ENCODE data around the gene RNF214.
"Not testable (repeated sequence)": the region's sequence is repeated elsewhere in the genome, so short reads cannot be mapped to it uniquely, and the experiment has no call there.

The RNF214 gene

GRCh38 chr11:117313091-117313490, 80.6 kb downstream of the RNF214 start:
- in situ Hi-C loops (cut with MboI; ENCODE audit: low sequenced_read_pairs), result no loop called here

- in situ Hi-C loops (cut with MboI; ENCODE audit: low sequenced_read_pairs), result no loop called here
Observed at GRCh38 chr11:117313828-117314768, 81.6 kb downstream of the RNF214 start.

GRCh38 chr11:117314840-117315239, 82.4 kb downstream of the RNF214 start:
- in situ Hi-C loops (cut with MboI; ENCODE audit: low sequenced_read_pairs), result no loop called here

GRCh38 chr11:117315285-117316196, 83.1 kb downstream of the RNF214 start:
- in situ Hi-C loops (cut with MboI; ENCODE audit: low sequenced_read_pairs), result no loop called here

GRCh38 chr11:117316197-117316961, 83.9 kb downstream of the RNF214 start, which contains the start of gene BACE1:
Gene BACE1, minus strand, starts transcription at chr11:117316256. Its CDS starts 461 bp downstream, at chr11:117315795.
- in situ Hi-C loops (cut with MboI; ENCODE audit: low sequenced_read_pairs), result no loop called here

- in situ Hi-C loops (cut with MboI; ENCODE audit: low sequenced_read_pairs), result no loop called here
Observed at GRCh38 chr11:117318738-117319137, 86.3 kb downstream of the RNF214 start.

- in situ Hi-C loops (cut with MboI; ENCODE audit: low sequenced_read_pairs), result no loop called here
Observed at GRCh38 chr11:117319214-117319840, 86.9 kb downstream of the RNF214 start.

GRCh38 chr11:117327255-117327566, 94.7 kb downstream of the RNF214 start:
- in situ Hi-C loops (cut with MboI; ENCODE audit: low sequenced_read_pairs), result not testable (repeated sequence)

GRCh38 chr11:117327567-117328374, 95.3 kb downstream of the RNF214 start, which contains the start of gene CEP164:
Gene CEP164, plus strand, starts transcription at chr11:117327854. Its CDS starts 10,733 bp downstream, at chr11:117338587.
- in situ Hi-C loops (cut with MboI; ENCODE audit: low sequenced_read_pairs), result no loop called here

GRCh38 chr11:117328375-117329010, 96.0 kb downstream of the RNF214 start:
- in situ Hi-C loops (cut with MboI; ENCODE audit: low sequenced_read_pairs), result no loop called here

- in situ Hi-C loops (cut with MboI; ENCODE audit: low sequenced_read_pairs), result no loop called here
Observed at GRCh38 chr11:117332843-117333242, 100.4 kb downstream of the RNF214 start.

- in situ Hi-C loops (cut with MboI; ENCODE audit: low sequenced_read_pairs), result no loop called here
Observed at GRCh38 chr11:117333917-117334316, 101.4 kb downstream of the RNF214 start.

- in situ Hi-C loops (cut with MboI; ENCODE audit: low sequenced_read_pairs), result no loop called here
Observed at GRCh38 chr11:117334896-117335295, 102.4 kb downstream of the RNF214 start.

- in situ Hi-C loops (cut with MboI; ENCODE audit: low sequenced_read_pairs), result no loop called here
Observed at GRCh38 chr11:117335399-117335798, 102.9 kb downstream of the RNF214 start.

All from HL-60/S4 (cell line).